C4-2B (cell line): Measurements from ENCODE around the gene RPL26.

Source experiments
- ZFX ChIP-seq: fragments of 450-650 bp; IDR thresholded peaks from 2 replicates; pipeline ENCODE4 v1.6.1; 2017
- TF ChIP-seq, protein P1 (sequence below): fragments of 450-650 bp; conservative IDR thresholded peaks from 2 replicates; pipeline ENCODE4 v1.5.1; 2017; ENCODE audit warnings: mild to moderate bottlenecking

GRCh38 chr17:8386841-8387240 lies 3.8 kb upstream of the RPL26 start:
- TF ChIP-seq, protein P1, sequence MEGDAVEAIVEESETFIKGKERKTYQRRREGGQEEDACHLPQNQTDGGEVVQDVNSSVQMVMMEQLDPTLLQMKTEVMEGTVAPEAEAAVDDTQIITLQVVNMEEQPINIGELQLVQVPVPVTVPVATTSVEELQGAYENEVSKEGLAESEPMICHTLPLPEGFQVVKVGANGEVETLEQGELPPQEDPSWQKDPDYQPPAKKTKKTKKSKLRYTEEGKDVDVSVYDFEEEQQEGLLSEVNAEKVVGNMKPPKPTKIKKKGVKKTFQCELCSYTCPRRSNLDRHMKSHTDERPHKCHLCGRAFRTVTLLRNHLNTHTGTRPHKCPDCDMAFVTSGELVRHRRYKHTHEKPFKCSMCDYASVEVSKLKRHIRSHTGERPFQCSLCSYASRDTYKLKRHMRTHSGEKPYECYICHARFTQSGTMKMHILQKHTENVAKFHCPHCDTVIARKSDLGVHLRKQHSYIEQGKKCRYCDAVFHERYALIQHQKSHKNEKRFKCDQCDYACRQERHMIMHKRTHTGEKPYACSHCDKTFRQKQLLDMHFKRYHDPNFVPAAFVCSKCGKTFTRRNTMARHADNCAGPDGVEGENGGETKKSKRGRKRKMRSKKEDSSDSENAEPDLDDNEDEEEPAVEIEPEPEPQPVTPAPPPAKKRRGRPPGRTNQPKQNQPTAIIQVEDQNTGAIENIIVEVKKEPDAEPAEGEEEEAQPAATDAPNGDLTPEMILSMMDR = no peak
- TF ChIP-seq ZFX = no peak
